Endodermal cell (in vitro differentiated cells): ENCODE data around the gene EFNA5. TPM values are rescaled to one million over a fixed set of nuclear protein-coding genes. Genes with fewer than 3 reads are reported as not detected.

Source experiments
- DNase-seq: peaks from one replicate; pipeline ENCODE4 v3.0.0-alpha.2; 2017
- H3K27ac ChIP-seq: 2 replicates; pipeline ENCODE4 v1.5.1; 2013; ENCODE audit warnings: mild to moderate bottlenecking, low read depth, low read length, moderate library complexity
- H3K27me3 ChIP-seq: 2 replicates; pipeline ENCODE4 v1.6.1; 2013; ENCODE audit warnings: mild to moderate bottlenecking, low read length, moderate library complexity; ENCODE audit not compliant: insufficient read depth, control insufficient read depth, poor library complexity, severe bottlenecking
- H3K36me3 ChIP-seq: 2 replicates; pipeline ENCODE4 v1.7.0; 2013; ENCODE audit warnings: mild to moderate bottlenecking, low read length, moderate library complexity; ENCODE audit not compliant: control insufficient read depth, insufficient read depth
- H3K4me1 ChIP-seq: one replicate; pipeline ENCODE4 v1.7.0; 2013; ENCODE audit warnings: low read length; ENCODE audit not compliant: control insufficient read depth, insufficient read depth
- H3K4me3 ChIP-seq: 2 replicates; pipeline ENCODE4 v1.5.1; 2013; ENCODE audit warnings: mild to moderate bottlenecking, low read length, moderate library complexity
- H3K9ac ChIP-seq: 2 replicates; pipeline ENCODE4 v1.6.1; 2013; ENCODE audit warnings: mild to moderate bottlenecking, low read length, moderate library complexity; ENCODE audit not compliant: poor library complexity, severe bottlenecking; ENCODE audit errors: extremely low read depth
- H3K9me3 ChIP-seq: 2 replicates; pipeline ENCODE4 v1.6.1; 2013; ENCODE audit warnings: mild to moderate bottlenecking, low read length, moderate library complexity; ENCODE audit not compliant: control insufficient read depth
- H3K27ac Mint-ChIP-seq: 2 replicates; pipeline ENCODE4 v1.8.0; 2020; ENCODE audit warnings: mixed read lengths
- H3K27me3 Mint-ChIP-seq: 2 replicates; pipeline ENCODE4 v1.8.0; 2021; ENCODE audit warnings: mild to moderate bottlenecking, mixed read lengths; ENCODE audit not compliant: insufficient read depth
- H3K36me3 Mint-ChIP-seq: 2 replicates; pipeline ENCODE4 v1.8.0; 2020; ENCODE audit warnings: low read depth, mixed read lengths
- H3K4me1 Mint-ChIP-seq: 2 replicates; pipeline ENCODE4 v1.8.0; 2020; ENCODE audit warnings: mixed read lengths
- H3K4me3 Mint-ChIP-seq: 2 replicates; pipeline ENCODE4 v1.8.0; 2020; ENCODE audit warnings: mild to moderate bottlenecking, moderate library complexity, mixed read lengths
- H3K9me3 Mint-ChIP-seq: 2 replicates; pipeline ENCODE4 v1.8.0; 2020; ENCODE audit warnings: mild to moderate bottlenecking, mixed read lengths
- WGBS, 2 experiments: methylation state at CpG; one replicate each; pipeline versions ENCODE4 v1.1.5 to v1.1.7; 2013; ENCODE audit warnings: missing lambda C conversion rate in 2 of 2, mixed read lengths in 1 of 2; ENCODE audit not compliant: insufficient coverage in 1 of 2, insufficient read length in 1 of 2; 5-methylcytosine and 5-hydroxymethylcytosine counted together
- total RNA-seq, 2 donors: library from RNA; stranded (reverse); fragmentation: NEBNext Ultra II Directional in 1 of 2; extraction: Animal tissue kit (Norgen Biotek cat#: 25700) in 1 of 2; gene quantifications; 2 replicates in 1 of 2; 3 replicates in 1 of 2; pipeline ENCODE4 v1.2.1, GENCODE V29; 2021
- TF ChIP-seq, protein P1 (sequence below): fragments of 200-600 bp; sonication (generic); conservative IDR thresholded peaks from 2 replicates; pipeline ENCODE4 v1.5.0; 2021; ENCODE audit warnings: antibody characterized with exemption, mild to moderate bottlenecking

The EFNA5 gene
- total RNA-seq, 2 donors from 2014 or later, result 53.3 to 63.1 TPM

DNA sequence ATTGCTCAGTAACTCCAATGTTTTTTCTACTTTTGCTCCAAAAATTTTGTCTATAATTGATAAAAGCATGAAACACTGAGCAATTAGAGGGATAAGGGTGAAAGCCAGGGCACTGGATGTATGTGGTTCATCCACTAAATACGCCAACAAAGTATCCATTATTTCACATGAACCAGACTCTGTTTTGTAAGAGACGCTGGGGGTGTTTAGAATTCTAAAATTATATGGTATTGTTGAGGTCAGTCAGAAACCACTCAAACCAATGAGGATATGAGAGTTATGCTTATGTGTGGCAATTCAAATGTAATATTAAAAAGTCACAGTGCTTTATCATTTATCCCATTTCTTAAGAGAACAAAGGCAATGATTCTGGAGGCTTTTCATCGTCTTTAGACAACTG, 220.2 kb downstream of the EFNA5 start:
- Mint-ChIP-seq H3K27ac (no peak overlapping the region), H3K4me3 (no peak overlapping the region), H3K27me3 (no peaks in the 10 kb centered on the region), H3K4me1 (peaks cover 27% of the 10 kb centered on the region), H3K9me3 (peaks cover 5% of the 10 kb centered on the region), H3K36me3 (peaks cover 7% of the 10 kb centered on the region)
- H3K36me3 ChIP-seq, result peaks cover 6% of the 10 kb centered on the region
- H3K27me3 ChIP-seq, result no peaks in the 10 kb centered on the region
- H3K27ac ChIP-seq, result no peak overlapping the region
- TF ChIP-seq, protein P1, sequence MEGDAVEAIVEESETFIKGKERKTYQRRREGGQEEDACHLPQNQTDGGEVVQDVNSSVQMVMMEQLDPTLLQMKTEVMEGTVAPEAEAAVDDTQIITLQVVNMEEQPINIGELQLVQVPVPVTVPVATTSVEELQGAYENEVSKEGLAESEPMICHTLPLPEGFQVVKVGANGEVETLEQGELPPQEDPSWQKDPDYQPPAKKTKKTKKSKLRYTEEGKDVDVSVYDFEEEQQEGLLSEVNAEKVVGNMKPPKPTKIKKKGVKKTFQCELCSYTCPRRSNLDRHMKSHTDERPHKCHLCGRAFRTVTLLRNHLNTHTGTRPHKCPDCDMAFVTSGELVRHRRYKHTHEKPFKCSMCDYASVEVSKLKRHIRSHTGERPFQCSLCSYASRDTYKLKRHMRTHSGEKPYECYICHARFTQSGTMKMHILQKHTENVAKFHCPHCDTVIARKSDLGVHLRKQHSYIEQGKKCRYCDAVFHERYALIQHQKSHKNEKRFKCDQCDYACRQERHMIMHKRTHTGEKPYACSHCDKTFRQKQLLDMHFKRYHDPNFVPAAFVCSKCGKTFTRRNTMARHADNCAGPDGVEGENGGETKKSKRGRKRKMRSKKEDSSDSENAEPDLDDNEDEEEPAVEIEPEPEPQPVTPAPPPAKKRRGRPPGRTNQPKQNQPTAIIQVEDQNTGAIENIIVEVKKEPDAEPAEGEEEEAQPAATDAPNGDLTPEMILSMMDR, result no peak
- peaks cover 15% of the 10 kb centered on the region for H3K4me1 ChIP-seq
- no peak for DNase-seq
- peaks cover 7% of the 10 kb centered on the region for H3K9me3 ChIP-seq
- H3K4me3 ChIP-seq, result no peak overlapping the region
- no peak overlapping the region for H3K9ac ChIP-seq
- 76 to 88% methylated on average over 2 of the region's 3 CpGs for WGBS, 2 experiments

DNA sequence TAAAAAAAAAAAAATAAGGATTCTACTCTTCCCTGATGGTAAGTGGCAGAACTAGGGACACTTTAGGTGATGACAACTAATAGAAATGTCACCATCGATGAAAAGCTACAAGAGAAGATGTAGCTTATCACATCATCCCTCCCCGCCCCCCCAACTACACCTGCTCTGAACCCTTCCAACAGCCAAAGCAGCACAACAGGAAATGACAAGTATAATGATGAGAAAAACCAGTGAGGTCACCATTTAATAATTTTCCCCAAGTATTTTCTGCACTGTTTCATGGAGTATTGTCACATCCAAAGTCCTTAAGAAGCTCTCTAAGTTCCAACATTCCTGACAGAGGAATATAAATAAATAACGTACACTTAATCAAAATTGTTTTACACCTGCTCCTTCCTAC, 221.4 kb downstream of the EFNA5 start:
- H3K36me3 ChIP-seq, result peaks cover 12% of the 10 kb centered on the region
- no peak overlapping the region for H3K9ac ChIP-seq
- no peak overlapping the region for H3K27ac ChIP-seq
- H3K4me1 ChIP-seq, result peaks cover 7% of the 10 kb centered on the region
- Mint-ChIP-seq H3K4me1 (peaks cover 19% of the 10 kb centered on the region), H3K27ac (no peak overlapping the region), H3K9me3 (peaks cover 5% of the 10 kb centered on the region), H3K4me3 (no peak overlapping the region), H3K36me3 (peaks cover 11% of the 10 kb centered on the region), H3K27me3 (no peaks in the 10 kb centered on the region)
- 100% methylated on average over 3 of the region's 3 CpGs; no CpG with 5 or more reads in 1 of the 2 experiments for WGBS, 2 experiments
- no peak overlapping the region for H3K4me3 ChIP-seq
- H3K9me3 ChIP-seq, result peaks cover 7% of the 10 kb centered on the region
- TF ChIP-seq, protein P1, result no peak
- DNase-seq, result no peak
- no peaks in the 10 kb centered on the region for H3K27me3 ChIP-seq

DNA sequence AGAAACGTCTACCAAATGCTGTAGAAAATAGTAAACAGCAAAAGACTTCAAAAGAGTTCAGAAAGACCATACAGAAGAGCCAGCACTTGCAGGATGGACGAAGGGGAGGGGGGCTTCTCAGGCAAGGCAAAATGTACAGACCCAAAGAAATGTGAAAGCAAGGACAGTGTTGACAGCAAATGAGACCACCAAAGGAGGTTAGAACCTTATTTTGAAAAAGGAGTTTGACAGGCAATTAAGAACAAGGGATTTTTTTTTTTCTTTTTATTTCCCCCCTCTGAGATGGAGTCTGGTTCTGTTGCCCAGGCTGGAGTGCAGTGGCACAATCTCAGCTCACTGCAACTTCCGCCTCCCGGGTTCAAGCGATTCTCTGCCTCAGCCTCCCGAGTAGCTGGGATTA, 223.2 kb downstream of the EFNA5 start:
- Histone ChIP-seq H3K9ac (no peak overlapping the region), H3K4me3 (no peak overlapping the region), H3K4me1 (peaks cover 7% of the 10 kb centered on the region), H3K36me3 (peaks cover 12% of the 10 kb centered on the region), H3K27ac (no peak overlapping the region), H3K27me3 (no peaks in the 10 kb centered on the region), H3K9me3 (peaks cover 7% of the 10 kb centered on the region)
- TF ChIP-seq, protein P1, result no peak
- peaks cover 20% of the 10 kb centered on the region for H3K4me1 Mint-ChIP-seq
- no peak overlapping the region for H3K4me3 Mint-ChIP-seq
- no peaks in the 10 kb centered on the region for H3K27me3 Mint-ChIP-seq
- H3K27ac Mint-ChIP-seq, result no peak overlapping the region
- peaks cover 5% of the 10 kb centered on the region for H3K9me3 Mint-ChIP-seq
- H3K36me3 Mint-ChIP-seq, result peaks cover 11% of the 10 kb centered on the region
- 75 to 91% methylated on average over 2 to 6 of the region's 6 CpGs for WGBS, 2 experiments
- no peak for DNase-seq
